ENCODE data around the gene FCER2.
"Not testable (repeated sequence)": the region's sequence is repeated elsewhere in the genome, so short reads cannot be mapped to it uniquely, and the experiment has no call there.

GRCh38 chr19:7746306-7746705 is 44.4 kb upstream of the FCER2 start:
- not testable (repeated sequence) for TF ChIP-seq CTCF (IDR thresholded peaks at IDR 0.05); ZFX (IDR thresholded peaks at IDR 0.05; ENCODE audit: borderline replicate concordance)

All from 22Rv1 (cell line).